Calu3 (cell line): Measurements from ENCODE around the gene NELFB. TPM values are rescaled to one million over a fixed set of nuclear protein-coding genes. Genes with fewer than 3 reads are reported as not detected.

Experiments used
- BruUV-seq: library from RNA; stranded (reverse); fragments of 400-500 nt; replicated peaks from 2 replicates; lab custom pipeline; 2021; lab: Mats Ljungman, UMichigan
- CTCF ChIA-PET: fragments of 300-600 bp; sonication (Branson Sonifier 250); formaldehyde crosslinking; loops from one replicate; lab custom pipeline; 2022; ENCODE audit warnings: antibody characterized with exemption; lab: Charles Lee
- DNase-seq: peaks from one replicate; pipeline ENCODE4 v3.0.0; 2022
- H3K27ac Mint-ChIP-seq: one replicate; pipeline ENCODE4 v1.8.0; 2022; ENCODE audit warnings: mixed read lengths; ENCODE audit not compliant: unreplicated experiment
- H3K27me3 Mint-ChIP-seq: one replicate; pipeline ENCODE4 v1.8.0; 2022; ENCODE audit warnings: mixed read lengths; ENCODE audit not compliant: unreplicated experiment
- H3K36me3 Mint-ChIP-seq: one replicate; pipeline ENCODE4 v1.8.0; 2022; ENCODE audit warnings: mild to moderate bottlenecking, moderate library complexity, mixed read lengths; ENCODE audit not compliant: insufficient read depth, unreplicated experiment
- H3K4me1 Mint-ChIP-seq: one replicate; pipeline ENCODE4 v1.8.0; 2022; ENCODE audit warnings: mild to moderate bottlenecking, low read depth, mixed read lengths; ENCODE audit not compliant: unreplicated experiment
- H3K4me3 Mint-ChIP-seq: one replicate; pipeline ENCODE4 v1.8.0; 2022; ENCODE audit warnings: mild to moderate bottlenecking, low read depth, moderate library complexity, mixed read lengths; ENCODE audit not compliant: unreplicated experiment
- H3K9me3 Mint-ChIP-seq: one replicate; pipeline ENCODE4 v1.8.0; 2022; ENCODE audit warnings: low read depth, mixed read lengths; ENCODE audit not compliant: unreplicated experiment
- CTCF ChIP-seq: fragments of 200-600 bp; IDR thresholded peaks from one replicate; pipeline ENCODE4 v1.8.0; 2022; ENCODE audit warnings: antibody characterized with exemption; ENCODE audit not compliant: unreplicated experiment
- intact Hi-C: fragments of 100-400 bp; cut with micrococcal nuclease; formaldehyde crosslinking; loops from one replicate; pipeline ENCODE4 v1.10.0; 2022; ENCODE audit not compliant: unreplicated experiment
- total RNA-seq: library from RNA; stranded (reverse); gene quantifications from 2 replicates; pipeline ENCODE4 v1.2.3, GENCODE V29; 2022

The NELFB gene
- total RNA-seq, 1 experiment from 2014 or later = 43.5 TPM

- H3K4me3 Mint-ChIP-seq = peak overlapping the region; percentile 40
- intact Hi-C loops = no loop called here
- no peak overlapping the region for H3K27ac Mint-ChIP-seq
- no peak for DNase-seq
- H3K36me3 Mint-ChIP-seq = peaks cover 8% of the 10 kb centered on the region
- H3K27me3 Mint-ChIP-seq = no peaks in the 10 kb centered on the region
- H3K4me1 Mint-ChIP-seq = no peaks in the 10 kb centered on the region
- CTCF ChIA-PET = no interaction called here
- BruUV-seq = no TSS peak
- TF ChIP-seq CTCF = no peak
- no peaks in the 10 kb centered on the region for H3K9me3 Mint-ChIP-seq
These were observed 52.3 kb downstream of the NELFB start for GRCh38 chr9:137307255-137308056.

GRCh38 chr9:137308057-137308619 is 53.0 kb downstream of the NELFB start:
- Mint-ChIP-seq H3K36me3 (peaks cover 6% of the 10 kb centered on the region), H3K27ac (no peak overlapping the region), H3K27me3 (no peaks in the 10 kb centered on the region), H3K4me1 (no peaks in the 10 kb centered on the region), H3K4me3 (no peak overlapping the region), H3K9me3 (no peaks in the 10 kb centered on the region)
- no peak for DNase-seq
- CTCF ChIA-PET = no interaction called here
- intact Hi-C loops = no loop called here
- no TSS peak for BruUV-seq
- TF ChIP-seq CTCF = no peak

- no TSS peak for BruUV-seq
- H3K4me3 Mint-ChIP-seq = no peak overlapping the region
- no peaks in the 10 kb centered on the region for H3K4me1 Mint-ChIP-seq
- DNase-seq = no peak
- CTCF ChIA-PET = no interaction called here
- TF ChIP-seq CTCF = no peak
- H3K36me3 Mint-ChIP-seq = peaks cover 6% of the 10 kb centered on the region
- H3K27ac Mint-ChIP-seq = no peak overlapping the region
- no peaks in the 10 kb centered on the region for H3K9me3 Mint-ChIP-seq
- no peaks in the 10 kb centered on the region for H3K27me3 Mint-ChIP-seq
- intact Hi-C loops = no loop called here
These were observed 54.5 kb downstream of the NELFB start for GRCh38 chr9:137309368-137310188.

- Mint-ChIP-seq H3K36me3 (peaks cover 6% of the 10 kb centered on the region), H3K4me3 (no peak overlapping the region), H3K9me3 (no peaks in the 10 kb centered on the region), H3K27ac (peak overlapping the region; percentile 81), H3K4me1 (no peaks in the 10 kb centered on the region), H3K27me3 (no peaks in the 10 kb centered on the region)
- intact Hi-C loops = no loop called here
- peak; percentile 67 for DNase-seq
- CTCF ChIA-PET = interaction anchor here (0.8 kb wide), 1 partner anchor 122 kb away, joined by 3 read pairs; the partner anchor contains the start of gene SSNA1
- TF ChIP-seq CTCF = no peak
- BruUV-seq = no TSS peak
These were observed 55.3 kb downstream of the NELFB start for GRCh38 chr9:137310189-137311052.
